Panc1 (cell line): Measurements from ENCODE around the gene CYB5R4. TPM values are rescaled to one million over a fixed set of nuclear protein-coding genes. Genes with fewer than 3 reads are reported as not detected.
A peak's percentile ranks its signal among the peaks of the same experiment; 100 is the strongest.

ENCODE experiments used
- ATAC-seq: fragments of 200-7000 bp; cut with Tn5 transposase; 2 replicates; pipeline ENCODE4 v1.9.1; 2020; ENCODE audit warnings: mild to moderate bottlenecking, moderate library complexity
- BruUV-seq: library from RNA; stranded (reverse); fragments of 400-500 nt; replicated peaks from 2 replicates; lab custom pipeline; 2021; lab: Mats Ljungman, UMichigan
- CTCF ChIA-PET: fragments of 300-600 bp; sonication (Branson Sonifier 250); formaldehyde crosslinking; loops from one replicate; lab custom pipeline; 2022; ENCODE audit warnings: antibody characterized with exemption; lab: Charles Lee
- POLR2A ChIA-PET: fragments of 300-600 bp; sonication (Branson Sonifier 250); formaldehyde crosslinking; loops from one replicate; lab custom pipeline; 2022; ENCODE audit warnings: antibody characterized with exemption; lab: Charles Lee
- DNase-seq: peaks from one replicate; pipeline ENCODE4 v3.0.0-alpha.2; 2010; ENCODE audit warnings: low read depth, low spot score
- H3K27ac ChIP-seq: 2 replicates; pipeline ENCODE4 v1.5.1; 2011; ENCODE audit warnings: mild to moderate bottlenecking, low read length, inconsistent platforms
- H3K27me3 ChIP-seq: fragments of 200-500 bp; sonication (Bioruptor generic); 2 replicates; pipeline ENCODE4 v1.6.0; 2014; ENCODE audit warnings: low read length, inconsistent platforms; ENCODE audit not compliant: control insufficient read depth, insufficient read depth
- H3K36me3 ChIP-seq: fragments of 200-500 bp; sonication (Bioruptor generic); 2 replicates; pipeline ENCODE4 v1.5.1; 2014; ENCODE audit warnings: inconsistent platforms, mild to moderate bottlenecking, low read length, moderate library complexity; ENCODE audit not compliant: control insufficient read depth, insufficient read depth
- H3K4me1 ChIP-seq: 2 replicates; pipeline ENCODE4 v1.5.1; 2011; ENCODE audit warnings: inconsistent platforms, mild to moderate bottlenecking, low read length, moderate library complexity; ENCODE audit not compliant: control insufficient read depth, insufficient read depth
- H3K4me3 ChIP-seq, 2 experiments: 2 replicates each; pipeline ENCODE4 v1.5.1; 2011 to 2012; ENCODE audit warnings: low read depth in 2 of 2, low read length in 2 of 2, mild to moderate bottlenecking in 2 of 2, inconsistent platforms in 1 of 2, moderate library complexity in 1 of 2
- H3K9me3 ChIP-seq: fragments of 200-500 bp; sonication (Bioruptor generic); 2 replicates; pipeline ENCODE4 v1.5.1; 2014; ENCODE audit warnings: low read depth, mild to moderate bottlenecking, inconsistent platforms, low read length, moderate library complexity; ENCODE audit not compliant: control insufficient read depth, insufficient read depth
- CTCF ChIP-seq: fragments of 450-650 bp; IDR thresholded peaks from 2 replicates; pipeline ENCODE4 v1.5.1; 2017; ENCODE audit warnings: mild to moderate bottlenecking
- POLR2AphosphoS5 ChIP-seq: IDR thresholded peaks from 2 replicates; pipeline ENCODE4 v1.6.1; 2012; ENCODE audit warnings: mild to moderate bottlenecking, low read depth, low read length, moderate library complexity
- REST ChIP-seq, 2 experiments: IDR thresholded peaks; 2 replicates each; pipeline ENCODE4 v1.6.1; 2011 to 2012; ENCODE audit warnings: low read depth in 2 of 2, control low read depth in 1 of 2, low read length in 1 of 2, mild to moderate bottlenecking in 1 of 2, moderate library complexity in 1 of 2; ENCODE audit not compliant: insufficient read depth in 1 of 2
- SIN3A ChIP-seq: IDR thresholded peaks from 2 replicates; pipeline ENCODE4 v1.6.1; 2012; ENCODE audit warnings: low read depth, mild to moderate bottlenecking, low read length, moderate library complexity, borderline replicate concordance; ENCODE audit not compliant: insufficient read depth
- TCF7L2 ChIP-seq: IDR thresholded peaks from 2 replicates; pipeline ENCODE4 v1.6.1; 2011; ENCODE audit warnings: mild to moderate bottlenecking, low read depth, low read length, inconsistent platforms
- in situ Hi-C: cut with HindIII; loops from 2 replicates; pipeline ENCODE4 v1.10.0; 2016; ENCODE audit warnings: low sequenced_read_pairs, low pct_unique_long_range_greater_than_20kb
- intact Hi-C: fragments of 100-400 bp; cut with micrococcal nuclease; formaldehyde crosslinking; loops from one replicate; pipeline ENCODE4 v1.10.0; 2022; ENCODE audit not compliant: unreplicated experiment
- total RNA-seq: library from RNA; stranded (reverse); gene quantifications from one replicate; pipeline ENCODE4 v1.2.1, GENCODE V29; 2021; ENCODE audit not compliant: unreplicated experiment

The CYB5R4 gene
- total RNA-seq, 1 experiment from 2014 or later, result 31.7 TPM

GRCh38 chr6:83849610-83850009 is 9.9 kb upstream of the CYB5R4 start:
- DNase-seq, result no peak
- no peak overlapping the region for H3K4me3 ChIP-seq
- intact Hi-C loops, result no loop called here
- BruUV-seq, result no TSS peak
- H3K9me3 ChIP-seq, result no peaks in the 10 kb centered on the region
- ChIA-PET CTCF (no interaction called here), POLR2A (no interaction called here)
- H3K27me3 ChIP-seq, result peaks cover 2% of the 10 kb centered on the region; the same call in 1 of the 2 replicates
- H3K27ac ChIP-seq, result no peak overlapping the region
- no peak for ATAC-seq
- H3K4me1 ChIP-seq, result peaks cover 6% of the 10 kb centered on the region; the same call in 1 of the 2 replicates
- TF ChIP-seq CTCF (no peak), REST (IDR thresholded peaks at IDR 0.05; ENCODE audit: insufficient read depth in 1 of 2, low read depth in 2 of 2, low read length in 1 of 2) (peak in 1 of 2 experiments; percentile 71; a peak in 3 of 4 replicates), POLR2AphosphoS5 (no peak), TCF7L2 (no peak), SIN3A (no peak)
- in situ Hi-C loops, result no loop called here
- H3K36me3 ChIP-seq, result no peaks in the 10 kb centered on the region

- ATAC-seq (no peak), DNase-seq (no peak)
- intact Hi-C loops, result loop anchor here (2.0 kb wide), 1 partner anchor 238 kb away; no protein-coding TSS in a partner anchor
- Histone ChIP-seq H3K36me3 (no peaks in the 10 kb centered on the region), H3K4me1 (peaks cover 6% of the 10 kb centered on the region; the same call in 1 of the 2 replicates), H3K27ac (peak overlapping the region; percentile 79), H3K27me3 (peaks cover 2% of the 10 kb centered on the region; the same call in 1 of the 2 replicates), H3K4me3 (peak overlapping the region; percentile 72 to 76), H3K9me3 (no peaks in the 10 kb centered on the region)
- in situ Hi-C loops, result no loop called here
- TF ChIP-seq REST (IDR thresholded peaks at IDR 0.05; ENCODE audit: insufficient read depth in 1 of 2, low read depth in 2 of 2, low read length in 1 of 2), result 0 out of 4 replicates have a peak, but pooled peaks of 1 of the 2 experiments have one; percentile 23
- TF ChIP-seq POLR2AphosphoS5, result no peak
- BruUV-seq, result no TSS peak
- POLR2A ChIA-PET, result no interaction called here
- CTCF ChIA-PET, result interaction anchor here (1.7 kb wide), 1 partner anchor 238 kb away, joined by 6 read pairs; no protein-coding TSS in a partner anchor
Measured at GRCh38 chr6:83852528-83853177, 6.8 kb upstream of the CYB5R4 start.
